HepG2 (cell line): Measurements from ENCODE around the gene KATNB1. TPM values are rescaled to one million over a fixed set of nuclear protein-coding genes. Genes with fewer than 3 reads are reported as not detected.
A peak's percentile ranks its signal among the peaks of the same experiment; 100 is the strongest.

Source experiments
- FOXA3 ChIP-seq: IDR thresholded peaks from 2 replicates; pipeline ENCODE4 v1.6.1; 2016; ENCODE audit warnings: missing genetic modification reagents, missing compliant biosample characterization
- GABPA ChIP-seq, 2 experiments: IDR thresholded peaks; 2 replicates each; pipeline ENCODE4 v1.6.1; 2011 to 2016; ENCODE audit warnings: low read depth in 2 of 2, low read length in 1 of 2, missing biosample characterization in 1 of 2, missing genetic modification characterization in 1 of 2
- GTF2F1 ChIP-seq: fragments of 150-350 bp; IDR thresholded peaks from 2 replicates; pipeline ENCODE4 v1.6.1; 2014; ENCODE audit warnings: low read length
- HHEX ChIP-seq: IDR thresholded peaks from 2 replicates; pipeline ENCODE4 v1.6.1; 2016; ENCODE audit warnings: control low read depth
- HNRNPLL ChIP-seq: fragments of 200-400 bp; formaldehyde crosslinking; IDR thresholded peaks from 2 replicates; pipeline ENCODE4 v1.6.1; 2017; ENCODE audit warnings: mild to moderate bottlenecking, low read depth, low read length; ENCODE audit not compliant: poor library complexity, severe bottlenecking
- JUND ChIP-seq: sonication (generic); formaldehyde crosslinking; IDR thresholded peaks from 2 replicates; pipeline ENCODE4 v1.8.0; 2022; ENCODE audit warnings: mild to moderate bottlenecking, missing genetic modification reagents
- MATR3 ChIP-seq: sonication (generic); formaldehyde crosslinking; IDR thresholded peaks from 2 replicates; pipeline ENCODE4 v1.4.0; 2020; ENCODE audit warnings: missing genetic modification reagents
- MYC ChIP-seq: sonication (generic); formaldehyde crosslinking; IDR thresholded peaks from 2 replicates; pipeline ENCODE4 v1.9.0; 2021; ENCODE audit warnings: missing genetic modification reagents, borderline replicate concordance
- MZF1 ChIP-seq: sonication (generic); formaldehyde crosslinking; IDR thresholded peaks from 2 replicates; pipeline ENCODE4 v1.8.1; 2023; ENCODE audit warnings: mild to moderate bottlenecking, missing genetic modification reagents, borderline replicate concordance
- NAIF1 ChIP-seq: sonication (generic); formaldehyde crosslinking; IDR thresholded peaks from 2 replicates; pipeline ENCODE4 v1.5.0; 2020; ENCODE audit warnings: mild to moderate bottlenecking, missing genetic modification reagents, borderline replicate concordance
- NFYC ChIP-seq: IDR thresholded peaks from 2 replicates; pipeline ENCODE4 v1.6.1; 2016; ENCODE audit warnings: missing genetic modification reagents, missing compliant biosample characterization
- PAX8 ChIP-seq: sonication (generic); formaldehyde crosslinking; IDR thresholded peaks from 2 replicates; pipeline ENCODE4 v1.8.0; 2022; ENCODE audit warnings: mild to moderate bottlenecking, missing genetic modification reagents, borderline replicate concordance
- SIN3A ChIP-seq: IDR thresholded peaks from 2 replicates; pipeline ENCODE4 v1.6.1; 2011; ENCODE audit warnings: low read depth, mild to moderate bottlenecking, control low read depth, low read length, borderline replicate concordance
- SMAD3 ChIP-seq: sonication (generic); formaldehyde crosslinking; IDR thresholded peaks from 2 replicates; pipeline ENCODE4 v1.4.0; 2020; ENCODE audit warnings: missing genetic modification reagents
- SP4 ChIP-seq: sonication (generic); formaldehyde crosslinking; IDR thresholded peaks from 2 replicates; pipeline ENCODE4 v1.8.1; 2023; ENCODE audit warnings: mild to moderate bottlenecking, missing genetic modification reagents
- TFDP2 ChIP-seq: sonication (generic); formaldehyde crosslinking; IDR thresholded peaks from 2 replicates; pipeline ENCODE4 v1.4.0; 2020; ENCODE audit warnings: missing genetic modification reagents
- USF2 ChIP-seq, 2 experiments: sonication (generic) in 1 of 2; formaldehyde crosslinking in 1 of 2; IDR thresholded peaks; 2 replicates each; pipeline versions ENCODE4 v1.5.1 to v1.6.1; 2011 to 2020; ENCODE audit warnings: borderline replicate concordance in 1 of 2, low read depth in 1 of 2, low read length in 1 of 2, mild to moderate bottlenecking in 1 of 2, missing genetic modification reagents in 1 of 2, moderate library complexity in 1 of 2
- YEATS2 ChIP-seq: sonication (generic); formaldehyde crosslinking; IDR thresholded peaks from 2 replicates; pipeline ENCODE4 v1.4.0; 2020; ENCODE audit warnings: missing genetic modification reagents, borderline replicate concordance
- ZFYVE20 ChIP-seq: sonication (generic); formaldehyde crosslinking; IDR thresholded peaks from 2 replicates; pipeline ENCODE4 v1.8.0; 2023; ENCODE audit warnings: low read depth, mild to moderate bottlenecking, moderate library complexity, missing genetic modification reagents, borderline replicate concordance
- ZNF547 ChIP-seq: sonication (generic); formaldehyde crosslinking; IDR thresholded peaks from 2 replicates; pipeline ENCODE4 v1.5.1; 2020; ENCODE audit warnings: mild to moderate bottlenecking, missing genetic modification reagents
- ZNF615 ChIP-seq: sonication (generic); formaldehyde crosslinking; IDR thresholded peaks from 2 replicates; pipeline ENCODE4 v1.5.0; 2020; ENCODE audit warnings: mild to moderate bottlenecking, missing genetic modification reagents, borderline replicate concordance
- ZNF704 ChIP-seq: sonication (generic); formaldehyde crosslinking; IDR thresholded peaks from 2 replicates; pipeline ENCODE4 v1.8.1; 2023; ENCODE audit warnings: mild to moderate bottlenecking, inconsistent platforms, moderate library complexity, missing genetic modification reagents, borderline replicate concordance
- ZNF737 ChIP-seq: sonication (generic); formaldehyde crosslinking; IDR thresholded peaks from 2 replicates; pipeline ENCODE4 v1.5.0; 2020; ENCODE audit warnings: missing genetic modification reagents, mild to moderate bottlenecking, borderline replicate concordance
- ZNF883 ChIP-seq: sonication (generic); formaldehyde crosslinking; IDR thresholded peaks from 2 replicates; pipeline ENCODE4 v1.5.1; 2020; ENCODE audit warnings: mild to moderate bottlenecking, missing genetic modification reagents; ENCODE audit errors: not compliant biosample characterization
- ZNF891 ChIP-seq: sonication (generic); formaldehyde crosslinking; IDR thresholded peaks from 2 replicates; pipeline ENCODE4 v1.5.0; 2020; ENCODE audit warnings: mild to moderate bottlenecking, missing genetic modification reagents
- polyA plus RNA-seq, 8 experiments: library from polyadenylated mRNA; depleted of rRNA in 3 of 8; stranded (reverse) in 7 of 8; unstranded in 1 of 8; fragments of >200 nt; fragmentation: Illumina TruSeq in 4 of 8; extraction: Trizol in 4 of 8; gene quantifications; 2 replicates each; pipeline versions ENCODE4 v1.2.1 to v1.2.3, GENCODE V29; 2011 to 2016; ENCODE audit warnings: low read depth in 4 of 8, missing spikeins in 1 of 8, mixed read lengths in 1 of 8; ENCODE audit not compliant: insufficient read depth in 1 of 8
- total RNA-seq, 5 experiments: library from RNA; depleted of rRNA; stranded (reverse); fragments of >200 nt; fragmentation: Illumina TruSeq; extraction: Trizol; gene quantifications; 2 replicates each; pipeline ENCODE4 v1.2.3, GENCODE V29; 2016; ENCODE audit warnings: low read depth in 1 of 5

KATNB1 gene
- total and polyA plus RNA-seq, 2 of the 13 experiments (the other 11 are each of a cell fraction or from before 2014, with no cell fraction given) = 31.5 to 43.5 TPM

GRCh38 chr16:57781741-57782606 lies 46.4 kb downstream of the KATNB1 start (continued):
- TF ChIP-seq SIN3A (peak; percentile 87), MATR3 (CRISPR knock-in tag) (no peak), MZF1 (no peak), ZNF704 (no peak), PAX8 (CRISPR knock-in tag) (0 out of 2 replicates have a peak, but pooled peaks have one; percentile 50), ZFYVE20 (CRISPR knock-in tag) (no peak), SP4 (CRISPR knock-in tag) (no peak; the same call in 1 of the 2 replicates), NAIF1 (CRISPR knock-in tag) (no peak), ZNF883 (CRISPR knock-in tag) (no peak), TFDP2 (CRISPR knock-in tag) (peak; percentile 48; the same call in 1 of the 2 replicates), YEATS2 (no peak), ZNF547 (CRISPR knock-in tag) (no peak; the same call in 1 of the 2 replicates), NFYC (CRISPR knock-in tag) (no peak), JUND (CRISPR knock-in tag) (no peak; the same call in 1 of the 2 replicates), GTF2F1 (no peak), GABPA (IDR thresholded peaks at IDR 0.05; ENCODE audit: low read depth, low read length) (no peak), GABPA (CRISPR knock-in tag; IDR thresholded peaks at IDR 0.05; ENCODE audit: low read depth) (peak; percentile 71), HNRNPLL (no peak), USF2 (IDR thresholded peaks at IDR 0.05; ENCODE audit: low read depth, low read length) (no peak), USF2 (CRISPR knock-in tag; IDR thresholded peaks at IDR 0.05; ENCODE audit: borderline replicate concordance) (peak; percentile 86), ZNF737 (CRISPR knock-in tag) (no peak), SMAD3 (peak; percentile 43; the same call in 1 of the 2 replicates), MYC (CRISPR knock-in tag) (peak; percentile 47; the same call in 1 of the 2 replicates), FOXA3 (CRISPR knock-in tag) (peak; percentile 75), ZNF891 (no peak), HHEX (CRISPR knock-in tag) (no peak; the same call in 1 of the 2 replicates), ZNF615 (CRISPR knock-in tag) (0 out of 2 replicates have a peak, but pooled peaks have one; percentile 40)
